GM18951 (cell line): ENCODE measurements around the gene OTOP1.
"Not testable (repeated sequence)": the region's sequence is repeated elsewhere in the genome, so short reads cannot be mapped to it uniquely, and the experiment has no call there.

ENCODE experiments used
- POLR2A ChIP-seq: IDR thresholded peaks from 4 replicates; pipeline ENCODE4 v1.6.1; 2011; ENCODE audit warnings: mild to moderate bottlenecking; ENCODE audit not compliant: insufficient read length, insufficient read depth; ENCODE audit errors: extremely low read depth
- in situ Hi-C: fragments of 300-500 bp; cut with MboI; formaldehyde crosslinking; loops from one replicate; pipeline ENCODE4 v1.12.0; 2022; ENCODE audit warnings: low sequenced_read_pairs, mixed read lengths, inconsistent platforms; ENCODE audit not compliant: unreplicated experiment

The OTOP1 gene

DNA sequence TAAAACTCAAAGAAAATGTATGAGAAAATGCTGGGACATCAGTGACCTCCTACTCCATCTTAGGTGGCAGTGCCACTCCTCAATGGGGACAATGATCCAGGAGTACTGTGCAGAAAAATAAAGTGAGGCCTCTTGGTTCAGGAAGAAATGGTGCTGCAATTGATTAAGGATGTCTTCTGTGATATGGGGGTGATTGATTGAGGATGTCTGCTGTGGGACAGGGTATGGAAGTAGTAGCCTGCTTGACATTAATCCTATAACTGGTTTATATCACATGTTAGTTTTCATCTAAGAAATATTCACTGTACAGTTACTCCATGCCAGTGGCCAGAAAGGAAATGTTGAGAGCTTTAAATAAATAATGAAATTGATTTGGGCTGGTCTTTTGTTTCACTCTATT is 20.5 kb downstream of the OTOP1 start:
- in situ Hi-C loops, result no loop called here
- TF ChIP-seq POLR2A, result no peak

GRCh38 chr4:4204401-4204745 is 22.4 kb downstream of the OTOP1 start:
- TF ChIP-seq POLR2A, result no peak
- in situ Hi-C loops, result no loop called here

- in situ Hi-C loops, result no loop called here
- TF ChIP-seq POLR2A, result no peak
Observed at GRCh38 chr4:4203688-4204400, 22.9 kb downstream of the OTOP1 start.

GRCh38 chr4:4202510-4202909 is 24.2 kb downstream of the OTOP1 start:
- in situ Hi-C loops, result no loop called here
- no peak for TF ChIP-seq POLR2A

DNA sequence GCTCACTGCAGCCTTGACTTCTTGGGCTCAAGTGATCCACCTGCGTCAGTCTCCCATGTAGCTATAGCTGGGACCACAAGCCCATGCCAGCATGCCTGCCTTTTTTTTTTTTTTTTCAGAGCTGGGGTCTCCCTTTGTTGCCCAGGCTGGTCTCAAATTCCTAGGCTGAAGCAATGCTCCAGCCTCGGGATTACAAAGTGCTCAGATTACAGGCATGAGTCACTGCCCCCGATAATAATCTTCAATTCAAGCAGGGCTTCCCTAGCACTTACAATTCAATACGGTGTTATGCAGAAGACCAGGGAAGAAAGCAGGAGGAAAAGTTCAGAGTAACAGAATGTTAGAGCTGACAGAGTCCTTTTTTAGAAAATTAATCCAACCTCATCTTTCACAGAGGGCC is 26.1 kb downstream of the OTOP1 start:
- in situ Hi-C loops, result no loop called here
- no peak for TF ChIP-seq POLR2A

DNA sequence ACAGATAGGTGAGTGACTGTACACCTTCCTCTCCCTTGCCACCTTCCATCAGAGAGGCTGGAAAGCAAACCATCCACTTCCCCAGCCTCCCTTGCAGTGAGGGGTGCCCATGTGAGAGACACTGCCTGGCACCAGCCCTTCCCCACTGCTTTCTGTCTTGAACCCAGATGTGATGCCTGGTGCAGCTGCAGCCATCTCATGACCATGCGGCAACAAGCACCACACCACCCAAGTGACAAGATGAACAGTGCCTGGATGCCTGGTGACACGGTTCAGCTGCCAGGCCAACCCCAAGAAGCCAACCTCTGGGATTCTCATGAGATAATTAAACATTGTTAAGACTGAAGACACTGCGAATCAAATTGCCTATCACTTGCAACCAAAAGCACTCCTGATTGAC is 31.4 kb downstream of the OTOP1 start:
- TF ChIP-seq POLR2A, result no peak
- in situ Hi-C loops, result no loop called here

DNA sequence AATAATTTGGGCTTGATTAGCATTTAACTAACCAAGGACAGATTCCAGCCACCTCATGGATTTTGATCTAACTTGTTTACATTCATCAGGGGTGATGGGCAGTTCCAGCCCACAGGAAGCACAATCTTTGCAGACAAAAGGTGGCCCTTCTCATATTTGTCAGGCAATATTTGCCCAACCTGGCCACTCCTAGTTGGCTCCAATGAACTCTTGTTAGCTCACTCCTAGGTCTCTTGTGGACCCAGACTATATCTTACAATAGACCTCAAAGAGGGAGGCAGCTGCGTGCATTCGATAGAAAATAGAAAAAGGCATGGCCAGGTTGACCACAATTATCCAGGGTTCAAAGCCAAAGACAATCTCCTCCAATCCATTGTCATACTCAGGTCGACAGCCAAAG is 38.2 kb downstream of the OTOP1 start:
- in situ Hi-C loops, result not testable (repeated sequence)

- in situ Hi-C loops, result no loop called here
- no peak for TF ChIP-seq POLR2A
Observed at GRCh38 chr4:4185528-4185927, 41.2 kb downstream of the OTOP1 start.

DNA sequence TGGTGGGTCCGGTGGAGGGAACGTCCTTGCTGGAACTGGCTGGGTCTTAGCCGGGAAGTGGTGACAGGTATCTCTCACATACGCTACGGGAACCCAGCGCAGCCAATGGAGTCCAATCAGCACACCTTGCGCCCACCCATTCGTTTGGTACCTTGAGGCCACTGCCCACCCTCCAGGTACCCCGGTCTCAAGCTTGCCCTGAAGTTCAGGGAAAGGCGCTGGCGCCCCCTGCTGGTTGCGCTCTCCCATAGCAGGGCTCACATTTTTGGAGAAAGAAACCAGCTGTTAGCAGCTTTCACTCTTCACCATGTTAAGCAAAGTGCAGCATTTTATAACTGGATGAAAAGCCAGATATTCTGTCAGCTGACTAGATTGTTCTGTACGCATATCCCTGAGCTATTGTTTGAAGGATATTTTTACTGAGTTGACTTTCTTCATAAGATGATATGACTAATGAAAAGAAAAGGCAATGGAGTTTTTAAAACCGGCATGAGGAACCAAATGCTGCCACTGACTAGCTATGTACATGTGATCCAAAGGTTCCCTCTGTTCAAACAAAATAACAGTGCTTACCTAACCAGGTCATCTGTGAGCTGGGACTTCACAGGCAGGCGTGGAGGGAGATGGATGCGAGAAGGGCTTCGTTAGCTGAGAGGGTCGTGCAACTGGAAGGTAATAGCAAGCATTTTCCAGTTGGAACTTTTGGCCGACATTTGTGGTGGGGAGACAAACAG is 43.7 kb downstream of the OTOP1 start:
- in situ Hi-C loops, result no loop called here
- no peak for TF ChIP-seq POLR2A

GRCh38 chr4:4170596-4171150 is 56.1 kb downstream of the OTOP1 start:
- TF ChIP-seq POLR2A, result no peak
- in situ Hi-C loops, result no loop called here

- in situ Hi-C loops, result not testable (repeated sequence)
Observed at GRCh38 chr4:4167981-4168780, 58.5 kb downstream of the OTOP1 start.

GRCh38 chr4:4166986-4167385 is 59.7 kb downstream of the OTOP1 start:
- in situ Hi-C loops, result not testable (repeated sequence)

- in situ Hi-C loops, result not testable (repeated sequence)
Observed at GRCh38 chr4:4165701-4166392, 60.9 kb downstream of the OTOP1 start.

DNA sequence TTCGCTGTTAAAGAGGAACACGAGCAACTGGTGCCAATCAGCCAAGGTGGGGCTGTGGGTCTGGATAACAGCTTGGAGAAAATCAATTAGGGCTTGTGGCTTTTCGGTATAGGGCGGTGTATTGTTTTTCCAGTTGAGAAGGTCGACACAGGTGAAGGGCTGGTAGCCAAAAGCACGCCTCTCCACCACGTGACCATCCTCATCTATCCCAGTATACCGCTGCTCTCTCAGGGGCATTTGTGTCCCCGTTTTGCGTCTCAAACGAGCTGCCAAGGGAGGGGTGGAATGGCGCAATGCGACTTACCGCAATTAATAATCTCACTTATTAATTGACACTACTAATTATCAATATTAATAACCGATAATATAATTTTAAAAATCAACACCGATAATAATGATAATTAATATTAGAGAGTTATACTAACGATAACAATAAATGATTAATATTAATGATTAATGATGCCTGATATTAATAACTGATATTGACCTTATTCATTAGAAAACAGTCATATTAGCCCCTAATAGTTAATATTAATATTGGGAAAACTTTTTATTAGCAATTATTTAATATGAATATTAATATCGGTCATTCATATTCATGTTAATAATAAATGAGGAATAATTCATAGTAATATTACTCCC is 62.1 kb downstream of the OTOP1 start:
- in situ Hi-C loops, result not testable (repeated sequence)

DNA sequence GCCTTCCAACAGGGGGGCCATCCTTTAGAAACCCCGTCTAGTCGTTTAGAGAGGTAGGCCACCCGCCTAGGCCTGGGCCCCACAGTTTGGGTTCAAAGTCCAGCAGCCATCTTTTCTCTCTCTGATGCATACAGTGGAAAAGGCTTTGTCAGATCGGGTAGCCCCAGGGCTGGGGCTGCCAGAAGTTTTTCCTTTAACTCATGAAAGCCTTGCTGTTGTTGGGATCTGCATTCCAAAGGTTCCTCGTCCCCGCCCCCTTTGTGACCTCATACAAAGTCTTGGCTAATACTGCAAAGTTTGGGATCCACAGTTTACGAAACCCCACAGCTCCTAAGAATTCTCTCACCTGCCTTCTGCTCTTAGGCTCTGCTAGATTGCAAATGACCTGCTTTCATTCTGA is 64.5 kb downstream of the OTOP1 start:
- in situ Hi-C loops, result not testable (repeated sequence)

DNA sequence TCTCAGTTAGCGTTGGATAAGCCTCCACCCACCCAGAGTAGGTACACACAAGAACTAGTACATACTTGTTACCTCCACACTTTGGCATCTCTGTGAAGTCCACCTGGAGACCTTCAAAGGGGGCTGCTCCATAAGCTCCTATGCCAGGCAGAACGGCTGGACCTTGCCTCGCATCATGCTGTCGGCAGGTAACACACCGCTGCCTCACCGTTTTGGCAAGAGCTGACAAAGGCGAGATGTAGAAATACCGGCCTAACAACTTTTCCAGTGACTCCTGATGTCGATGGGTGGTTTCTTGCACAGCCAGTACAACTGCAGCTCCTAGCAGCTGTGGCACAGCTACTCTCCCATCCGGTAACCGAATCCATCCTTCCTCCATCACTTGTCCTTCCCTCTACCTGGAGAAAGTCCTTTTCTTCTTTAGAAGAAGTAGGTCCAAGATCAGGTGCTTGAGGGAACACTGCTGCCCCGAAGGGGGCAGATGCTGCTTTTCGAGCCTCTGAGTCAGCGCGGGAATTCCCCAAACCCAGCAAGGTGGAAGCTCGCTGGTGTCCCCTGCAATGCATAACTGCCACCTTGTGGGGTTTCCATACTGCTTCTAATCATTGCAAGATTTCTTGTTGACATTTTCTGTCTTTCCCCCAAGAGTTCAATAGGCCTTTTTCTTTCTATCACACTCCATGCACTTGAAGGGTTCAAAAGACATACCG is 65.6 kb downstream of the OTOP1 start:
- in situ Hi-C loops, result not testable (repeated sequence)

- in situ Hi-C loops, result not testable (repeated sequence)
Observed at GRCh38 chr4:4145622-4146021, 81.1 kb downstream of the OTOP1 start.
